Endothelial cell of umbilical vein (primary cell): ENCODE measurements around the gene KRT82. TPM values are rescaled to one million over a fixed set of nuclear protein-coding genes. Genes with fewer than 3 reads are reported as not detected.

Experiments used
- BruUV-seq: library from RNA; stranded (reverse); fragments of 400-500 nt; replicated peaks from 2 replicates; lab custom pipeline; 2021; lab: Mats Ljungman, UMichigan
- CTCF ChIA-PET: fragments of 300-600, 350-600 bp; sonication (Branson Sonifier 250); formaldehyde crosslinking; loops from one replicate; lab custom pipeline; 2021; ENCODE audit warnings: antibody characterized with exemption, inconsistent platforms; lab: Charles Lee
- POLR2A ChIA-PET: fragments of 300-600, 350-600 bp; sonication (Branson Sonifier 250); formaldehyde crosslinking; loops from one replicate; lab custom pipeline; 2021; ENCODE audit warnings: antibody characterized with exemption, inconsistent platforms; lab: Charles Lee
- DNase-seq: peaks from one replicate; pipeline ENCODE4 v3.0.0-alpha.2; 2011; ENCODE audit warnings: low read depth, low spot score
- FAIRE-seq: peaks from 2 replicates; lab custom pipeline; 2011; peaks lifted over from hg19 to GRCh38; lab: Jason Lieb, UNC
- H2AFZ ChIP-seq: 2 replicates; pipeline ENCODE4 v1.6.0; 2012; ENCODE audit warnings: low read depth, low read length, control low read depth, inconsistent platforms
- H3K27ac ChIP-seq: 2 replicates; pipeline ENCODE4 v1.5.1; 2011; ENCODE audit warnings: low read depth, mild to moderate bottlenecking, control low read depth, low read length, moderate library complexity; ENCODE audit not compliant: insufficient read depth
- H3K27me3 ChIP-seq, 2 experiments: 2 replicates each; pipeline versions ENCODE4 v1.6.0 to v1.6.1; 2011; ENCODE audit warnings: low read length in 2 of 2, mixed read lengths in 1 of 2; ENCODE audit not compliant: control insufficient read depth in 2 of 2, insufficient read depth in 2 of 2
- H3K36me3 ChIP-seq, 2 experiments: 2 replicates in 1 of 2; 3 replicates in 1 of 2; pipeline ENCODE4 v1.5.1; 2011; ENCODE audit warnings: low read length in 2 of 2, mild to moderate bottlenecking in 1 of 2, moderate library complexity in 1 of 2; ENCODE audit not compliant: control insufficient read depth in 2 of 2, insufficient read depth in 2 of 2; ENCODE audit errors: extremely low read depth in 1 of 2
- H3K4me1 ChIP-seq: 3 replicates; pipeline ENCODE4 v1.5.1; 2011; ENCODE audit warnings: mild to moderate bottlenecking, low read length; ENCODE audit not compliant: control insufficient read depth, insufficient read depth; ENCODE audit errors: extremely low read depth
- H3K4me2 ChIP-seq: 2 replicates; pipeline ENCODE4 v1.6.1; 2011; ENCODE audit warnings: low read length, control low read depth, mixed read lengths; ENCODE audit not compliant: insufficient read depth
- H3K4me3 ChIP-seq, 3 experiments: fragments of 200-600 bp in 1 of 3; sonication (generic), shearing (Covaris generic) in 1 of 3; replicated peaks in 1 of 3; 2 replicates each; pipeline ENCODE4 v1.5.1; 2011 to 2016; ENCODE audit warnings: control low read depth in 3 of 3, low read length in 3 of 3, mild to moderate bottlenecking in 2 of 3, inconsistent platforms in 1 of 3, low read depth in 1 of 3, moderate library complexity in 1 of 3; ENCODE audit not compliant: insufficient read depth in 1 of 3
- H3K79me2 ChIP-seq: 2 replicates; pipeline ENCODE4 v1.6.0; 2012; ENCODE audit warnings: low read length, inconsistent platforms; ENCODE audit not compliant: control insufficient read depth, insufficient read depth
- H3K9ac ChIP-seq: replicated peaks from 2 replicates; pipeline ENCODE3; 2011; ENCODE audit warnings: low read length, control low read depth; ENCODE audit not compliant: insufficient read depth; ENCODE audit errors: extremely low read depth
- H3K9me1 ChIP-seq: replicated peaks from 3 replicates; pipeline ENCODE4 v1.6.0; 2011; ENCODE audit warnings: mild to moderate bottlenecking, low read length; ENCODE audit not compliant: control insufficient read depth, insufficient read depth; ENCODE audit errors: extremely low read depth
- H3K9me3 ChIP-seq: replicated peaks from 2 replicates; pipeline ENCODE4 v1.5.1; 2012; ENCODE audit warnings: low read length, inconsistent platforms; ENCODE audit not compliant: control insufficient read depth, insufficient read depth
- H4K20me1 ChIP-seq: replicated peaks from 2 replicates; pipeline ENCODE3; 2011; ENCODE audit warnings: mild to moderate bottlenecking, low read length; ENCODE audit not compliant: control insufficient read depth, insufficient read depth; ENCODE audit errors: extremely low read depth
- CTCF ChIP-seq, 2 donors: IDR thresholded peaks; 1 replicate in 1 of 2; 2 replicates in 1 of 2; pipeline ENCODE4 v1.5.1; 2011; ENCODE audit warnings: low read length in 2 of 2, mild to moderate bottlenecking in 2 of 2, moderate library complexity in 2 of 2, control low read depth in 1 of 2, inconsistent platforms in 1 of 2, low read depth in 1 of 2; ENCODE audit not compliant: insufficient read depth in 1 of 2; ENCODE audit errors: extremely low read depth in 1 of 2
- EZH2 ChIP-seq: IDR thresholded peaks from 2 replicates; pipeline ENCODE4 v1.6.1; 2012; ENCODE audit warnings: borderline replicate concordance, low read depth, mild to moderate bottlenecking, moderate library complexity, low read length, inconsistent platforms; ENCODE audit not compliant: severe bottlenecking
- FOS ChIP-seq: IDR thresholded peaks from 2 replicates; pipeline ENCODE4 v1.6.1; 2011; ENCODE audit warnings: mild to moderate bottlenecking, low read length, moderate library complexity, borderline replicate concordance; ENCODE audit not compliant: insufficient read depth
- GATA2 ChIP-seq: IDR thresholded peaks from 2 replicates; pipeline ENCODE4 v1.7.0; 2011; ENCODE audit warnings: low read depth, mild to moderate bottlenecking, moderate library complexity, mixed read lengths, low read length; ENCODE audit not compliant: insufficient read length, insufficient read depth
- MYC ChIP-seq: IDR thresholded peaks from one replicate; pipeline ENCODE4 v1.6.1; 2011; ENCODE audit warnings: mild to moderate bottlenecking, low read depth, low read length
- POLR2A ChIP-seq: IDR thresholded peaks from 2 replicates; pipeline ENCODE4 v1.6.1; 2012; ENCODE audit warnings: low read depth, mild to moderate bottlenecking, control low read depth, low read length
- dilution Hi-C: fragments of 300-500 bp; cut with MboI; formaldehyde crosslinking; loops from one replicate; pipeline ENCODE4 v1.15.0; 2019; ENCODE audit warnings: low sequenced_read_pairs; ENCODE audit not compliant: extremely low pct_ligation_motif_present
- intact Hi-C: fragments of 100-400 bp; cut with micrococcal nuclease; formaldehyde crosslinking; loops from one replicate; pipeline ENCODE4 v1.10.0; 2022
- polyA plus RNA-seq, 4 experiments: library from polyadenylated mRNA; depleted of rRNA in 3 of 4; stranded (reverse) in 3 of 4; unstranded in 1 of 4; fragments of >200 nt; gene quantifications; 2 replicates each; pipeline versions ENCODE4 v1.2.1 to v1.2.3, GENCODE V29; 2011 to 2012; ENCODE audit warnings: missing spikeins in 1 of 4
- total RNA-seq: library from RNA; stranded (reverse); gene quantifications from 2 replicates; pipeline ENCODE4 v1.2.3, GENCODE V29; 2021

The KRT82 gene
- total and polyA plus RNA-seq, 2 donors (not counting 3 experiments of a cell fraction or from before 2014, with no cell fraction given): not detected

DNA sequence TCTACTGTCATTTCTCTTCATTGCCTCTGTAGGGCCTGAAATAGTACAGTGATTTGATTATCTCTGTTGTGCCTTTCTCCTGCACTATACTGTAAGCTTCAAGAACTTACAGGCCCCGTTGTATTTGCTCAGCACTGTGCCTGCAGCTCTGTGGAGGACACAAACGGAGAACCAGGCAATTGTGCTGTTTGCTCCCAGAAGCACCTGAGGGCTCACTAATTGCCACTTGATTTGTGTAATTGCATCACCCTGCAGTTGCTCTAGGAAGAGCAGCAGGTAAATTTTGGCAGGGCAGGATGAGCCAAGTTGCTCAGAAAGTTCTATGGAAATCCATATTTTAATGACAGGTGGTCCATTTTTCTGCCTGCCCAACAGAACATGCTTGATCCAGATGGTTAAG, 11.6 kb upstream of the KRT82 start:
- dilution Hi-C loops (no loop called here), intact Hi-C loops (no loop called here)
- Histone ChIP-seq H3K9ac (no peak overlapping the region), H4K20me1 (no peaks in the 10 kb centered on the region), H3K27me3 (peaks cover 3 to 11% of the 10 kb centered on the region in 2 experiments), H3K36me3 (no peaks in the 10 kb centered on the region), H3K27ac (no peak overlapping the region), H3K4me3 (no peak overlapping the region), H3K9me1 (no peaks in the 10 kb centered on the region), H3K79me2 (no peaks in the 10 kb centered on the region), H3K4me1 (no peaks in the 10 kb centered on the region), H2AFZ (no peak overlapping the region), H3K9me3 (no peaks in the 10 kb centered on the region), H3K4me2 (no peak overlapping the region)
- TF ChIP-seq CTCF (IDR thresholded peaks at IDR 0.05; ENCODE audit: extremely low read depth in 1 of 2, insufficient read depth in 1 of 2, low read depth in 1 of 2, low read length in 2 of 2) (no peak), MYC (no peak), FOS (no peak)
- FAIRE-seq: no peak
- BruUV-seq: no TSS peak
- ChIA-PET POLR2A (no interaction called here), CTCF (no interaction called here)
- DNase-seq: no peak

GRCh38 chr12:52416795-52417194, 10.7 kb upstream of the KRT82 start:
- ChIA-PET POLR2A (no interaction called here), CTCF (no interaction called here)
- H2AFZ ChIP-seq: no peak overlapping the region
- no peaks in the 10 kb centered on the region for H3K9me1 ChIP-seq
- intact Hi-C loops (no loop called here), dilution Hi-C loops (no loop called here)
- no TSS peak for BruUV-seq
- TF ChIP-seq POLR2A (no peak), GATA2 (no peak), EZH2 (no peak)
- H3K36me3 ChIP-seq: no peaks in the 10 kb centered on the region
- H3K79me2 ChIP-seq: no peaks in the 10 kb centered on the region
- H3K9ac ChIP-seq: no peak overlapping the region
- H3K9me3 ChIP-seq: no peaks in the 10 kb centered on the region
- no peak for DNase-seq
- H3K27me3 ChIP-seq: peaks cover 0 to 8% of the 10 kb centered on the region in 2 experiments
- no peak overlapping the region for H3K4me3 ChIP-seq
- H3K4me1 ChIP-seq: no peaks in the 10 kb centered on the region
- no peaks in the 10 kb centered on the region for H4K20me1 ChIP-seq
- no peak for FAIRE-seq
- H3K4me2 ChIP-seq: no peak overlapping the region
- H3K27ac ChIP-seq: no peak overlapping the region
